Bronchial epithelial cell (primary cell): ENCODE measurements around the gene HOXC5. TPM values are rescaled to one million over a fixed set of nuclear protein-coding genes. Genes with fewer than 3 reads are reported as not detected.
"Not testable (repeated sequence)": the region's sequence is repeated elsewhere in the genome, so short reads cannot be mapped to it uniquely, and the experiment has no call there.

Experiments used
- DNase-seq: peaks from one replicate; pipeline ENCODE4 v3.0.0-alpha.2; 2010; ENCODE audit warnings: low read depth
- FAIRE-seq: peaks from 2 replicates; lab custom pipeline; 2011; peaks lifted over from hg19 to GRCh38; lab: Jason Lieb, UNC
- H3K27me3 ChIP-seq: 2 replicates; pipeline ENCODE4 v1.5.1; 2011; ENCODE audit warnings: low read length; ENCODE audit not compliant: control insufficient read depth, insufficient read depth
- H3K36me3 ChIP-seq: 2 replicates; pipeline ENCODE4 v1.5.1; 2011; ENCODE audit warnings: low read length; ENCODE audit not compliant: control insufficient read depth, insufficient read depth
- H3K4me3 ChIP-seq: 2 replicates; pipeline ENCODE4 v1.5.1; 2011; ENCODE audit warnings: mild to moderate bottlenecking, low read depth, low read length, control low read depth
- CTCF ChIP-seq: IDR thresholded peaks from 2 replicates; pipeline ENCODE4 v1.5.1; 2011; ENCODE audit warnings: mild to moderate bottlenecking, moderate library complexity, low read length, control low read depth, inconsistent platforms; ENCODE audit not compliant: insufficient read depth, severe bottlenecking
- total RNA-seq: library from RNA; depleted of rRNA; stranded (reverse); fragments of >200 nt; gene quantifications from 2 replicates; pipeline ENCODE4 v1.2.1, GENCODE V29; 2014

Gene HOXC5
- total RNA-seq, 1 donor from 2014 or later: not detected

- peaks cover 12% of the 10 kb centered on the region for H3K27me3 ChIP-seq
- DNase-seq, H3K4me3 ChIP-seq, FAIRE-seq, H3K36me3 ChIP-seq: not testable (repeated sequence)
Measured at GRCh38 chr12:54080008-54080924, 47.4 kb downstream of the HOXC5 start.

- peaks cover 15% of the 10 kb centered on the region for H3K27me3 ChIP-seq
- FAIRE-seq, H3K4me3 ChIP-seq, H3K36me3 ChIP-seq, DNase-seq: not testable (repeated sequence)
Measured at GRCh38 chr12:54081053-54081514, 48.2 kb downstream of the HOXC5 start.

- not testable (repeated sequence) for H3K36me3 ChIP-seq, DNase-seq, H3K4me3 ChIP-seq, FAIRE-seq
- peaks cover 15% of the 10 kb centered on the region for H3K27me3 ChIP-seq
Measured at GRCh38 chr12:54081581-54082396, 48.9 kb downstream of the HOXC5 start.

- FAIRE-seq: no peak
- H3K36me3 ChIP-seq: no peaks in the 10 kb centered on the region
- no peak for TF ChIP-seq CTCF
- no peak for DNase-seq
- H3K27me3 ChIP-seq: peaks cover 15% of the 10 kb centered on the region
- H3K4me3 ChIP-seq: no peak overlapping the region
Measured at GRCh38 chr12:54082397-54082892, 49.6 kb downstream of the HOXC5 start.

Other genes starting within 250 kb of the HOXC5 start
- not detected in 2 replicates for gene HOXC13, start 94.2 kb upstream of the HOXC5 start, total RNA-seq
- gene HOXC12, start 78.1 kb upstream of the HOXC5 start, total RNA-seq: not detected in 2 replicates
- not detected in 2 replicates for gene HOXC11, start 59.9 kb upstream of the HOXC5 start, total RNA-seq
- not detected in 2 replicates for gene HOTAIR, start 58.1 kb upstream of the HOXC5 start, total RNA-seq
- not detected in 2 replicates for gene HOXC10, start 47.9 kb upstream of the HOXC5 start, total RNA-seq
- gene HOXC9, start 32.9 kb upstream of the HOXC5 start, total RNA-seq: not detected in 2 replicates
- gene HOXC8, start 24.1 kb upstream of the HOXC5 start, total RNA-seq: not detected in 2 replicates
- gene HOXC6, start 4.6 kb upstream of the HOXC5 start, total RNA-seq: not detected in 2 replicates
- not detected in 2 replicates for gene HOXC4, start 20.8 kb downstream of the HOXC5 start, total RNA-seq
- 36.1 and 48.5 TPM in 2 replicates for gene SMUG1, start 155.9 kb downstream of the HOXC5 start, total RNA-seq
- 13.2 and 16.0 TPM in 2 replicates for gene CBX5, start 247.1 kb downstream of the HOXC5 start, total RNA-seq
- gene HNRNPA1, start 247.7 kb downstream of the HOXC5 start, total RNA-seq: 329 and 428 TPM in 2 replicates